GM23248 (cell line): ENCODE results near the gene PRKCA. TPM values are rescaled to one million over a fixed set of nuclear protein-coding genes. Genes with fewer than 3 reads are reported as not detected.
"Not testable (repeated sequence)": the region's sequence is repeated elsewhere in the genome, so short reads cannot be mapped to it uniquely, and the experiment has no call there.

Source experiments
- DNase-seq: peaks from one replicate; pipeline ENCODE4 v3.0.0-alpha.2; 2015
- H2AFZ ChIP-seq: fragments of 200-600 bp; sonication (generic); 2 replicates; pipeline ENCODE4 v1.6.1; 2016; ENCODE audit warnings: antibody characterized with exemption
- H3F3A ChIP-seq: fragments of 200-600 bp; sonication (generic); 2 replicates; pipeline ENCODE4 v1.6.1; 2016; ENCODE audit warnings: mild to moderate bottlenecking, antibody characterized with exemption, mixed run types; ENCODE audit not compliant: insufficient read depth
- H3K27ac ChIP-seq: fragments of 200-600 bp; sonication (generic); 2 replicates; pipeline ENCODE4 v1.5.1; 2016; ENCODE audit warnings: mild to moderate bottlenecking
- H3K27me3 ChIP-seq: fragments of 200-600 bp; sonication (generic); replicated peaks from 2 replicates; pipeline ENCODE4 v1.6.1; 2016; ENCODE audit warnings: mild to moderate bottlenecking; ENCODE audit not compliant: insufficient read depth
- H3K36me3 ChIP-seq: fragments of 200-600 bp; sonication (generic); 2 replicates; pipeline ENCODE4 v1.6.1; 2016; ENCODE audit warnings: low read depth, mild to moderate bottlenecking
- H3K4me1 ChIP-seq: fragments of 200-600 bp; sonication (generic); 2 replicates; pipeline ENCODE4 v1.6.1; 2016; ENCODE audit warnings: mild to moderate bottlenecking; ENCODE audit not compliant: insufficient read depth
- H3K4me2 ChIP-seq: fragments of 200-600 bp; sonication (generic); one replicate; pipeline ENCODE4 v1.6.1; 2016; ENCODE audit warnings: mild to moderate bottlenecking; ENCODE audit not compliant: unreplicated experiment
- H3K4me3 ChIP-seq: fragments of 200-600 bp; sonication (generic); 2 replicates; pipeline ENCODE4 v1.5.1; 2016; ENCODE audit warnings: mild to moderate bottlenecking
- H3K79me2 ChIP-seq: fragments of 200-600 bp; sonication (generic); 2 replicates; pipeline ENCODE4 v1.6.1; 2016; ENCODE audit warnings: mild to moderate bottlenecking; ENCODE audit not compliant: insufficient read depth
- H3K9ac ChIP-seq: fragments of 200-600 bp; sonication (generic); 2 replicates; pipeline ENCODE4 v1.6.1; 2016; ENCODE audit warnings: mild to moderate bottlenecking
- H3K9me2 ChIP-seq: fragments of 200-600 bp; sonication (generic); 2 replicates; pipeline ENCODE4 v1.6.1; 2016; ENCODE audit warnings: mixed run types, mild to moderate bottlenecking, moderate library complexity; ENCODE audit not compliant: insufficient read depth
- H3K9me3 ChIP-seq: fragments of 200-600 bp; sonication (generic); one replicate; pipeline ENCODE4 v1.6.1; 2017; ENCODE audit warnings: low read depth
- H4K20me1 ChIP-seq: fragments of 200-600 bp; sonication (generic); 2 replicates; pipeline ENCODE4 v1.6.0; 2016; ENCODE audit not compliant: insufficient read depth
- EZH2 ChIP-seq: fragments of 200-600 bp; sonication (generic); IDR thresholded peaks from 2 replicates; pipeline ENCODE4 v1.6.1; 2018; ENCODE audit warnings: antibody characterized with exemption, mild to moderate bottlenecking; ENCODE audit not compliant: insufficient read depth, poor library complexity, severe bottlenecking
- EZH2phosphoT487 ChIP-seq: fragments of 200-600 bp; sonication (generic); IDR thresholded peaks from 2 replicates; pipeline ENCODE4 v1.6.1; 2018; ENCODE audit warnings: antibody characterized with exemption, moderate library complexity, mild to moderate bottlenecking, low read depth; ENCODE audit not compliant: insufficient read depth
- WGBS, 2 experiments: methylation state at CpG; one replicate each; pipeline ENCODE4 v1.1.6; 2015 to 2017; ENCODE audit warnings: low lambda C conversion rate in 2 of 2, low coverage in 1 of 2; ENCODE audit errors: missing lambda C conversion rate in 2 of 2; 5-methylcytosine and 5-hydroxymethylcytosine counted together
- in situ Hi-C: fragments of 300-500 bp; cut with MboI; formaldehyde crosslinking; loops from 2 replicates; pipeline ENCODE4 v1.15.0; 2020
- polyA plus RNA-seq: library from polyadenylated mRNA; unstranded; fragments of >200 nt; fragmentation: Nextera tagmentation; extraction: Ambion mirVana; gene quantifications from 2 replicates; pipeline ENCODE4 v1.2.1, GENCODE V29; 2016
- total RNA-seq: library from RNA; depleted of rRNA; stranded (reverse); fragments of >200 nt; shearing (Covaris generic); gene quantifications from 2 replicates; pipeline ENCODE4 v1.2.3, GENCODE V29; 2014

PRKCA gene
- total and polyA plus RNA-seq, 2 experiments from 2014 or later: 17.3 to 28.5 TPM

DNA sequence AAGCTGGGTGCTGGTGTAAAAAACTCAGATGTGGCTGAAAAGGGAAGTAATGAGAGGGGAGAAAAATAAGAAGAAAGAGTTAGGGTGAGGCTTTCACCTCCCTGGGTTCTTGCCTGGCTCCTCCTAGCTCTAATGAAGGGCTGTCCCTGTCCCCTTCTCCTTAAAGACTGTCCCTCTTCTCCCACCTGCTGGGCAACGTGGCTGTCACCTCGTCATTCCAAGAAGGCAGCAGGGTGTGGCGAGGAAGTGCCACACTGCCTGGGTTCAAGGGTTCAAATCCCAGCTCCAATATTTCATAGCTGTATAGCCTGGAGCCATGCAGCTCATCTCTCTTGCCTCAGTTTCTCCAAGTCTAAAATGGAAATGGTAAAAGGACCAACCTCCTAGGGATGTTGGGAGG is 410.0 kb downstream of the PRKCA start:
- Histone ChIP-seq H3K4me2 (no peak overlapping the region), H3K9me3 (no peaks in the 10 kb centered on the region), H3K27ac (no peak overlapping the region), H3K79me2 (no peaks in the 10 kb centered on the region), H3K36me3 (no peaks in the 10 kb centered on the region), H3K4me1 (no peaks in the 10 kb centered on the region), H3F3A (no peaks in the 10 kb centered on the region), H2AFZ (no peak overlapping the region), H3K27me3 (no peaks in the 10 kb centered on the region), H3K4me3 (no peak overlapping the region), H3K9ac (no peak overlapping the region), H3K9me2 (no peaks in the 10 kb centered on the region), H4K20me1 (no peaks in the 10 kb centered on the region)
- in situ Hi-C loops: no loop called here
- 52 to 53% methylated on average over 3 of the region's 3 CpGs for WGBS, 2 experiments
- TF ChIP-seq EZH2 (no peak), EZH2phosphoT487 (no peak)
- no peak for DNase-seq

DNA sequence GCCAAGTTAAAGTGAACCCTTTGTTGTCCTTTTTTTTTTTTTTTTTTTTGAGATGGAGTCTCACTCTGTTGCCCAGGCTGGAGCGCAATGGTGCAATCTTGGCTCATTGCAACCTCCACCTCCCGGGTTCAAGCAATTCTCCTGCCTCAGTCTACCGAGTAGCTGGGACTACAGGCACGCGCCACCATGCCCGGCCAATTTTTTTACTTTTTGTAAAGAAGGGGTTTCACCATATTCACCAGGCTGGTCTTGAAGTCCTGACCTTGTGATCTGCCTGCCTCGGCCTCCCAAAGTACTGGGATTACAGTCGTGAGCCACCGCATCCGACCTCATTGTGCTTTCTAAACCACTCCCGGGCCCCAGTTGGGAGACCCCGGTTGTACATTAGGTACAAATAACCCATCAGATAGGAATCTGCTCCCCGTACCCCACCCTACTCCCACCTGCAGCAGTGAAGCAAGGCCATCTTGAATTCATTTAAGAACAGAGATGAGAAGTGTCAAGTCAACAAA is 410.7 kb downstream of the PRKCA start:
- H3K4me3 ChIP-seq, H3K36me3 ChIP-seq, H3K9me2 ChIP-seq, H3K4me2 ChIP-seq, H3F3A ChIP-seq, H3K9ac ChIP-seq, H3K4me1 ChIP-seq, H4K20me1 ChIP-seq, H3K9me3 ChIP-seq, H3K27me3 ChIP-seq, DNase-seq, H3K27ac ChIP-seq, H3K79me2 ChIP-seq, H2AFZ ChIP-seq, in situ Hi-C loops: not testable (repeated sequence)
- 93 to 94% methylated on average over 13 of the region's 13 CpGs for WGBS, 2 experiments

DNA sequence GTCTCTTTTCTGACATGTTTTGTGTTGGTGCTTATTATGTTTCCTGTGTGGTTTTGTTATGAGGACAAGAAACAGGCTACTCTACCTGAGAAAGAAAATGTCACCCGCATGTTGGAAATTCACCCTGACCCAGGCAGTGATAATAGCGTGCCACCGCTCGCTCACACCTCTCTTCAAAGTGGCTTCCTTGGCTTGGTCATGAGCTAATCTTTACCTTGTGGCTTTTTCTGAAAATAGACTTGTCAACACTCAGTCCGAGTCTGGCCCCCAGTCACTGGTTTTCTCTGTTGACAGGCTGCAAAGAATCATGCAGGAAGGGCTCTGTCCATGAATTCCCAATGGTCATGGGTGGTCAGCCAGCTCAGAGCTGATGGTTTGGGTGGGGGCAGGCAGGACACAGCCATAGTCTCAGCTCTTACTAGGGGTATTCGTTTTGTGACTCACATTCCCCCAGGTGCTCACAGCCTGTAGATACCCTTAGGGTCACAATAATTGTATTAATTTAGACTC is 411.2 kb downstream of the PRKCA start:
- H3K9ac ChIP-seq: no peak overlapping the region
- no peaks in the 10 kb centered on the region for H3K9me3 ChIP-seq
- H3K27me3 ChIP-seq: no peaks in the 10 kb centered on the region
- no peaks in the 10 kb centered on the region for H3F3A ChIP-seq
- no peak overlapping the region for H3K4me2 ChIP-seq
- no peaks in the 10 kb centered on the region for H3K79me2 ChIP-seq
- no peak overlapping the region for H3K4me3 ChIP-seq
- H3K36me3 ChIP-seq: no peaks in the 10 kb centered on the region
- H4K20me1 ChIP-seq: no peaks in the 10 kb centered on the region
- in situ Hi-C loops: no loop called here
- H2AFZ ChIP-seq: no peak overlapping the region
- no peak for DNase-seq
- no peak for TF ChIP-seq EZH2phosphoT487
- TF ChIP-seq EZH2: no peak
- WGBS, 2 experiments: 83 to 86% methylated on average over 6 of the region's 6 CpGs
- H3K27ac ChIP-seq: no peak overlapping the region
- H3K4me1 ChIP-seq: no peaks in the 10 kb centered on the region
- no peaks in the 10 kb centered on the region for H3K9me2 ChIP-seq

GRCh38 chr17:66714046-66715023 is 411.9 kb downstream of the PRKCA start:
- Histone ChIP-seq H3K9ac (no peak overlapping the region), H3K9me3 (no peaks in the 10 kb centered on the region), H3K4me2 (no peak overlapping the region), H3K79me2 (no peaks in the 10 kb centered on the region), H3K36me3 (no peaks in the 10 kb centered on the region), H3K27me3 (no peaks in the 10 kb centered on the region), H3K27ac (no peak overlapping the region), H2AFZ (no peak overlapping the region), H4K20me1 (no peaks in the 10 kb centered on the region), H3K4me3 (no peak overlapping the region), H3K9me2 (no peaks in the 10 kb centered on the region), H3K4me1 (no peaks in the 10 kb centered on the region), H3F3A (no peaks in the 10 kb centered on the region)
- in situ Hi-C loops: no loop called here
- DNase-seq: no peak
- WGBS, 2 experiments: 86% methylated on average over 16 to 17 of the region's 17 CpGs
- TF ChIP-seq EZH2 (no peak), EZH2phosphoT487 (no peak)
